NCI-H510A (cell line): ENCODE results near the gene ZNF839.
"Not testable (repeated sequence)": the region's sequence is repeated elsewhere in the genome, so short reads cannot be mapped to it uniquely, and the experiment has no call there.

Source experiments
- DNase-seq: peaks from one replicate; lab custom pipeline; 2025; lab: John Stamatoyannopoulos, UW

Gene ZNF839

DNA sequence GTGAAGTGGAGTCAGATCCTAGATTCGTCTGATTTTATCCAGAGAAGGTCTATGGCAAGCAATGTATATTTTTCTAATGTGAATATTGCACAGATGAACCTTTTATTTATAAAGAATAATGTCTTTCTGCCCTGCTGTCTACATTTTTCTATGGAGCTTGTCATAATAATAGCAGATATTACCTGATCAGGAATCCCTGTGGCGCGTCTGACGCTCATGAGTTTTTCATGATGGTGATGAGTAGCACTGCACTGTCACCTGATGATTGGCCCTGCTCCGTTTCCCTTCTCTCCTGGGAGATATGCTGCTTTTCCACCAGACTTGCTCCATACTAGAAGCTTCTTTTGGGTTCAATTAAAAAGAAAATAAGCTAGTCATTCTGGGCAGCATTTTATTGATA, 22.7 kb downstream of the ZNF839 start:
- DNase-seq = no peak

DNA sequence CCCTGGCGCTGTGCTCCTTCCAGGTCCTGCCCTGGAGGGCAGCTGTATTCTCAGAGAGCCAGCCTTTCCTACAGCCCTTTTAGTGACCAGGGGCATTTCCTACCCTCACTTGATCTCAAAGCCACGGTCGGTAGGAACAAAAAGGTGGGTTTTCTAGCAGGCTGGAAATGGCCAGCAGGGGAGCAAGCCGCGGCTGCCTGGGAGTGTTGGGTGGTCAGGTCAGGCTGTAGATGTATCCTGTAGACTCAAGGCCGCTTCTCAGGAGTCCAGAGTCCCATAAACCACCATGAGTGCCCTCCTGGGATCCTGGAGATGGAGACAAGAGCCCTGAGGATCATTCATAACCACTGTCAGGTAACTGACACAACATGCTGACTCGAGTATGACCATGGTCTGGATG, 24.5 kb downstream of the ZNF839 start:
- no peak for DNase-seq

- DNase-seq = no peak
Measured at GRCh38 chr14:102344485-102344884, 24.9 kb downstream of the ZNF839 start.

DNA sequence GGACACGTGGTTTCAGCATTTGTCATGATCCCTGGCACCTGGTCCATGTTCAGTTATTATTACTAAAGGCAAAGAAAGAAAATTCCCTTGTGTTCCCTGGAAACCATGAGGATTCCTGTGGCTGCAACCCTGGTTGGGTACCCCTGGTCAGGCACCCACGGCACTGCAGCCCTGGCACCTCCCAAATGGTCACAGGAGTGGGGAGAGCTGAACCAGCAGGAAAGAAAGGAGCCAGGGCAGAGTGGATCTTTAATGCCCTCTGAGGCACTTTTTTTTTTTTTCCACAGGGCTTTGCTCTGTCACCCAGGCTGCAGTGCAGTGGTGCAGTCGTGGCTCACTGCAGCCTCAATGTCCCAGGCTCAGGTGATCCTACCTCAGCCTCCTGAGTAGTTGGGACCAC, 25.7 kb downstream of the ZNF839 start:
- DNase-seq = no peak

- DNase-seq = no peak
Measured at GRCh38 chr14:102346645-102347044, 27.1 kb downstream of the ZNF839 start.

GRCh38 chr14:102348376-102348775, 28.8 kb downstream of the ZNF839 start:
- no peak for DNase-seq

DNA sequence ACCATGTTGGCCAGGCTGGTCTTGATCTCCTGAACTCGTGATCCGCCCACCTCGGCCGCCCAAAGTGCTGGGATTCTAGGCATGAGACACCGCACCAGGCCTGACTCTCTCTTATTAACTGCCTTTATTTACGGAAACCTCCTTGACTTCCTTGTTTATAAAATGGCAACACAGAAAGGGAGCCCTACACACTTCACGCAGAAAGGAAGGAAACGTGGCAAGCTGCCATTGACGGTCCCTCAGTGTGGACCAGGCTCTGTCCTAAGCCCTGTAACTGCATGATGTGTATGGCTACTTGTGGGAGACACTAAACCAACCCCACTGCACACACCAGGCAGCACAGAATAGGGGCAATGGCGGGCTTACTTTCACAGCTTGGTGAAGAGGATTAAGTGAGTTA, 31.5 kb downstream of the ZNF839 start:
- DNase-seq = no peak

- DNase-seq = not testable (repeated sequence)
Measured at GRCh38 chr14:102351593-102351992, 32.0 kb downstream of the ZNF839 start.

GRCh38 chr14:102352213-102352612, 32.7 kb downstream of the ZNF839 start:
- no peak for DNase-seq

GRCh38 chr14:102353126-102353619, 33.6 kb downstream of the ZNF839 start:
- no peak for DNase-seq

DNA sequence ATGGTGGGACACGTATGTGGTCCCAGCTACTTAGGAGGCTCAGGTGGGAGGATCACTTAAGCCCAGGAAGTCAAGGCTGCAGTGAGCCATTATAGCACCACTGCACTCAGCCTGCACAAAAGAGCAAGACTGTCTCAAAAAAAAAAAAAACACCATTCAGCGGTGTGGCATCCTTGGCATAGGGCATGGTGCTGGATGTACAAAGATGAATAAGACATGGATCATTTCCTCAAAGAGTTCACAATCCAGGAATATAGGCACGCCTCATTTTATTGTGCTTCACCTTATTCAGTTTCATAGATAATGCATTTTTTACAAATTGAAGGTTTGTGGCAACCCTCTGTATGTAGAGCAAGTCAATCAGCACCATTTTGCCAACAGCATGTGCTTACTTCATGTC, 36.7 kb downstream of the ZNF839 start:
- DNase-seq = no peak

DNA sequence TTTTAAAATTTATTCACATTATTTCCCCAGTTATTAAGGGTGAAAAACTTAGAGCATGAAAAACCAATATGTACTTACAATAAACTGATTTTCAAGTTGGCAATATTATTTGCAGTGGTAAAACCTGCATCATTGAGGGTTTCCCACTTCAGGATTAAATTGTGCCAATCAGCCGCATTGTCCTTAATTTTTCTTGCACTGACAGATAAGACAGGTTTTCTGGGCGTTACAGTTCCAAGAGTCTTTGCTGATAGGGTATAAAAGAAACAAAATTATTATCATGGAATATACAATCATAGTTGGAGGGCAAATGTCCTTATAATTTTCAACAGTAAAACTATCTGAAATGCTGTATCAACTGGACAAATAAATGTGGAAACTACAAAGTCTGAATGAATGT, 39.8 kb downstream of the ZNF839 start:
- no peak for DNase-seq

DNA sequence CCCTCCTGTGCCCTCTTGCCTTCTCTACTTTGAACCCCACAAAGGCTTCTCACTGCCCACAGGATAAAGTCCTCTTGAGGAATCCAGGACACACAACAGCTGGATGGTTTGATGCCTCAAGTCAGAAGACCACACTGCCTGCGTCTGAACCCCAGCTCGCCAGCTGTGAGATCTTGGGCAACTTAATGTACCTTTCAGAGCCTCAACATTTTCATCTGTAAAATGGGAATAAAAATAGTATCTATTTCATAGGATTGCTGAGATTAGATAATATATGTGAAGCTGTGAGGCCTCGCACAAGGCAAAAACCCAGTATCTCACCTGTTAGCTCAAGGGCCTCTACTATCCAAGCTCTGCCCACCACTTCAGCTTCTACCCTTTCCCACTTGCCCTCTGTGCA, 40.8 kb downstream of the ZNF839 start:
- DNase-seq = no peak

DNA sequence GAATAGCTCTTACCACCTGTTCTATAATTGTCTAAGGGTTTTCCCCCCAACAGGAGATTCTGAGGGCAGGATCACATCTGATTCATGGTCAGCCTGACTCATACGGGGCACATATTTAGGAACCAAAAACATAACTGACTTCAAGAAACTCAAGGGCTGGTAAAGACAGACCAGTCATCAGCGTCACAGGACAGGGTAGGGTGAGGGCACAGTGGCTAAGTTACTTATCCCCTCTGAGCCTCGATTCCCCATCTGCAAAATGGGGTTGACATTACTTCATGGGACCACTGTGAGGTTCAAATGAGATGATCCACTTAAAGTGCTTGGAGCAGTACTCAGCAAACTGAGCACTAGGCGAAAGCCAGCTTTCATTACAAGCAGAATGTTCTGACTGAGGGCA, 42.5 kb downstream of the ZNF839 start:
- DNase-seq = no peak

DNA sequence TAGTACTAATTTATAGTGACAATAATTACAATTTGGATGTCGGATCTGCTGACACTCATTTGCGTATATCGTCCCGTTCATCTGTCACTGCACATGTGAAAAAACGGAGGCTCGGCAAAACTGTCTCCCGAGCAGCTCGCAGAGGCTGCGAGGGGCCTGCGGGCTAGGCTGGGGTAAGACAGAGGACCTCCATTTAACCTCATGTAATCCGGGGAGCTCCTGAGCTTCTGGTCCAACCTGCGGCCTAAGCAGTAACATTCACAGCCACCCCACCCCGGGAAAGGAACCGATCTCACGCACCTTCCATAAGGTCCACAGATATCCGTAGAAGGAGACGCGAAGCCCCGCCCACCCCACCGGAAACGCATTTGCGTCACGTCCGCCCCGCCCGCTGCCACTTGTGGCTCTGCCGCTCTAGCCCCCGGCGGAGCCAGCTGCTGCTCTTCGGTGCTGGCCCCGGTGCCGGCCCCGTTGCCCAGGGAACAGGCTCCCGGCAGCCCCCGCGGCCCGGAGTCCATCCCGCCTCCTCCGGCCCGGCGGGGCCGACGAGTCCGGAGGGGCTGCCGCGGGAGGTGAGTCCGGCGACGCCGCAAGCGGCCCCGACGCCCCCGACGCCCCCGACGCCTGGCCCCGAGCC, 43.1 kb downstream of the ZNF839 start, which contains the start of the genes CINP and TECPR2:
TSS of gene CINP (minus strand) at position 346 of the 637 bp plus-strand sequence. CDS start at position 307, 39 bp downstream.
TSS of gene TECPR2 (plus strand) at position 397 of the 637 bp plus-strand sequence. CDS start 13,781 bp downstream, outside the sequence.
- DNase-seq = peak; percentile 96

DNA sequence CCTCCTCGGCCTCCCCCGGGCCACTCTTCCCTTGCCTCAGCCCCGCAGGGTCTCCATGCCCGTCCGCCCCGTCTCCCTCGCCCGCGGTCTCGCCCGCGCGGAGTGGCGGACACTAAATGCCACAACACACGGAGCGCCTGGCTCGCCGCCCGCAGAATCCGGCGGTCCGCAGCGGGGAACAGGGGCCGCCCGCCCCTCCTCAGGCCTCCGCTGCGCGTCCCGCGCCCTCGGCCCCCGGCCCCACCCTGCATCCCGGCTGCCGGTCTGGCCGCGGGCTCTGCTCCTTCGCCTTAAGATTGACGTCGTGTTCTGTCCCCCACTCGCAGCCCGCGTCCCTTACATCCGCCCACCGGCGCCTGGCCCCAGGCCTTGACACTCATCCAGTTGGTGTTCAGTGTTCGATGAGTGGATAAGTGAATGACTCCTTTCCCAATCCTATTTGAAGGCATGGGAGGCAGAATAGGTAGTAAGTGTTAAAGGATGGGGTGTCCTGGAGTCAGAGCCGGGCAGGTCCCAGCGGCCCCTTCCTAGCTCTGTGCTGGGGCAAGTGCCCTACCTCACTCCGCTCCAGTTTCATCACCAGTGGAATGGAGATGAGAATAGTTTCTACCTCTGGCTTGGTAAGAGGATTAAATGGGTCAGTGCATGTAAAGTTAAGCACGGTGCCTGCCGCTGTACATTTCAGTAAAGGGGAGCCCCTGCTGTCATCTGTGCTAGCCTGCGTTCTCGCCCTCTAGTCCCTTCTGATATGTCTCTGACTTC, 43.8 kb downstream of the ZNF839 start:
- DNase-seq = no peak

DNA sequence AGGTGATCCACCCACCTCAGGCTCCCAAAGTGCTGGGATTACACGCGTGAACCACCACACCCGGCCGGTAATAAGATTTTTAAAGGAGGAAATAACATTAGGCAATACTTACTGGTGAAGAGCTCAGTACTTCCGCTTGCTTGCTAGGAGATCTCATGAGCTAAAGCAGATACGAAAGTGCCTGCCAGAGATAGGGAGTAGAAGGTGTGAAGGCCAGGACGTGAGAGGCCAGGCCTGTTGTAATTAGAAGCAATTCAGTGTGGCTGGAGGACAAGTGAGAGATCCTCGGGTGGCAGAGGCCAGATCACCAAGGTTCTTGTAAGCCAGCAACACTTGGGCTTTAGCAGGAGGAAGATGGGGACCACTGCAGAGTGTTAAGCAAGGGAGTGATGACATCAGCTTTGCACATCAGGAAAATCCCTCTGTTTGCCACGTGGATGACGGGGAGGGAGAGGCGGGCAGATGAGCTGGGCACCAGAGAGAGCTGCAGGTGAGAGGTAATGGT, 50.8 kb downstream of the ZNF839 start:
- DNase-seq = no peak

GRCh38 chr14:102371361-102371760, 51.8 kb downstream of the ZNF839 start:
- no peak for DNase-seq

DNA sequence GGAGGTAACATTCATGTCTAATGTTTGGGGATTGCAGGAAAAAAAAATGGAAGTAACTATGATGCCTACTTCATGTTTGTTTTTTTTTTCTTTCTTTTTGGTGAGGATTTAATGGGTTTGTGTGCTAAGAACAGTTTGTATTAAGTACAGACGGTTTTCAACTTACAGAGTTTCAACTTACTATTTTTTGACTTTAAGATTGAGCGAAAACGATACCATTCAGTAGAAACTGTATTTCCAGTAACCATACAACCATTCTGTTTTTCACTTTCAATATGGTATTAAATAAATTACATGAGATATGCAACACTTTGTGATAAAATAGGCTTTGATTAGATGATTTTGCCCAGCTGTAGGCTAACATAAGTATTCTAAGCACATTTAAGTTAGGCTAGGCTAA, 53.6 kb downstream of the ZNF839 start:
- no peak for DNase-seq

GRCh38 chr14:102374264-102374663, 54.7 kb downstream of the ZNF839 start:
- no peak for DNase-seq

- DNase-seq = no peak
Measured at GRCh38 chr14:102375119-102375518, 55.6 kb downstream of the ZNF839 start.

- no peak for DNase-seq
Measured at GRCh38 chr14:102377696-102378095, 58.1 kb downstream of the ZNF839 start.

DNA sequence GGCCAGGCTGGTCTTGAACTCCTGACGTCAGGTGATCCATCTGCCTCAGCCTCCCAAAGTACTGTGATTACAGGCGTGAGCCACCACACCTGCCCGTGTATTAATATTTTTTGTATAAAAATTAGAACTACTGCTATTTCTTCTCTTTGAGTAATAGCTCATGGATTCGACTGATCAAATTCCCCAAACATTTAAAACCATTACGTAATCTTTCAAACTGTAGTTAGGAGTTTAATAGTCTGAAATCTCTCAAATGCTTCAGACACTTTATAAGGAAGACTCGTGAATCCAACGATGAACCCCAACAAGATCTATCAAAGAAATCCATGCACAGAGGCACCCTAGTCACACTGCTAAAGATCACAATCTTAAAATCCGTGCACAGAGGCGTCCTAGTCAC, 59.3 kb downstream of the ZNF839 start:
- DNase-seq = no peak
